ENCODE data around the gene SLC25A40. TPM values are rescaled to one million over a fixed set of nuclear protein-coding genes. Genes with fewer than 3 reads are reported as not detected.
"Not testable (repeated sequence)": the region's sequence is repeated elsewhere in the genome, so short reads cannot be mapped to it uniquely, and the experiment has no call there.

Gene SLC25A40, protein sequence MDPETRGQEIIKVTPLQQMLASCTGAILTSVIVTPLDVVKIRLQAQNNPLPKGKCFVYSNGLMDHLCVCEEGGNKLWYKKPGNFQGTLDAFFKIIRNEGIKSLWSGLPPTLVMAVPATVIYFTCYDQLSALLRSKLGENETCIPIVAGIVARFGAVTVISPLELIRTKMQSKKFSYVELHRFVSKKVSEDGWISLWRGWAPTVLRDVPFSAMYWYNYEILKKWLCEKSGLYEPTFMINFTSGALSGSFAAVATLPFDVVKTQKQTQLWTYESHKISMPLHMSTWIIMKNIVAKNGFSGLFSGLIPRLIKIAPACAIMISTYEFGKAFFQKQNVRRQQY
- 20.1 to 25.6 TPM (median 24.2 TPM) in 3 replicates for total RNA-seq

DNA sequence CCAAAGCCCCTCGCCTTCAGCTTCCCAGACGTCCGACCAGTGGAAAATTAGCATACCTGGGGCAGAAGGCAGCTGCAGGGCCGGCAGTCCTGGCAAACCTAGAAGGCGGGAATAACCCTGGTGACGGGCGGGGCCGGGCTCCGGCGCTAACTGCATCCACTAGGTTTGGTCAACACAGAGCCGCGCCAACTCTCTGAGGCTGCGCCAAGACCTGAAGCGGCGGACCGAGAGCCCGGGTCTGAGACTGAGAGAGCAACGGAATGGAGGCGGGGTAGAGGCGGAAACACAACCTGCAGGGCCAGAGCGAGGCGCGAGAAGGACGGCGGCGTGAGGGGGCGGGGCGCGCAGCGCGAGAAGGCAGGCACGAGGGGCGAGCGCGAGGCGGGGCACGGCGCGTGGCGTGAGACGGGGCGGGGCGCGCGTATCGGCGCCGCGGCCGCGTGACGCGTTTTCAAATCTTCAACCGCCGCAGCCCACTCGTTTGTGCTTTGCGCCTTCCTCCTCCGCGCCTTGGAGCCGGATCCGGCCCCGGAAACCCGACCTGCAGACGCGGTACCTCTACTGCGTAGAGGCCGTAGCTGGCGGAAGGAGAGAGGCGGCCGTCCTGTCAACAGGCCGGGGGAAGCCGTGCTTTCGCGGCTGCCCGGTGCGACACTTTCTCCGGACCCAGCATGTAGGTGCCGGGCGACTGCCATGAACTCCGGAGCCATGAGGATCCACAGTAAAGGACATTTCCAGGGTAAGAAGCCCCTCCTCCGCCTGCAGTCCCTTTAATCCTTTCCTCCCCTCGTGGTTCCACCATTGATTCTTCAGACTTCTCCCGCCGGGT is at the start of gene SLC25A40, which contains the start of gene DBF4:
SLC25A40 (minus strand) TSS at position 321 of the 829 bp plus-strand sequence. CDS start 17,633 bp downstream, outside the sequence.
DBF4 (plus strand) TSS at position 454 of the 829 bp plus-strand sequence; CDS start at position 694, 240 bp downstream.
- peaks cover 21% of the 10 kb centered on the region for H3K36me3 Mint-ChIP-seq
- H3K27me3 Mint-ChIP-seq (ENCODE audit: low read depth): no peaks in the 10 kb centered on the region
- H3K4me1 Mint-ChIP-seq: peaks cover 28% of the 10 kb centered on the region
- DNase-seq (ENCODE audit: low spot score in 2 of 2, unreplicated experiment in 2 of 2): peak; percentile 86 to 96
- H3K27ac Mint-ChIP-seq: peak within 1 kb of the TSS; percentile 99
- TF ChIP-seq, protein P1, sequence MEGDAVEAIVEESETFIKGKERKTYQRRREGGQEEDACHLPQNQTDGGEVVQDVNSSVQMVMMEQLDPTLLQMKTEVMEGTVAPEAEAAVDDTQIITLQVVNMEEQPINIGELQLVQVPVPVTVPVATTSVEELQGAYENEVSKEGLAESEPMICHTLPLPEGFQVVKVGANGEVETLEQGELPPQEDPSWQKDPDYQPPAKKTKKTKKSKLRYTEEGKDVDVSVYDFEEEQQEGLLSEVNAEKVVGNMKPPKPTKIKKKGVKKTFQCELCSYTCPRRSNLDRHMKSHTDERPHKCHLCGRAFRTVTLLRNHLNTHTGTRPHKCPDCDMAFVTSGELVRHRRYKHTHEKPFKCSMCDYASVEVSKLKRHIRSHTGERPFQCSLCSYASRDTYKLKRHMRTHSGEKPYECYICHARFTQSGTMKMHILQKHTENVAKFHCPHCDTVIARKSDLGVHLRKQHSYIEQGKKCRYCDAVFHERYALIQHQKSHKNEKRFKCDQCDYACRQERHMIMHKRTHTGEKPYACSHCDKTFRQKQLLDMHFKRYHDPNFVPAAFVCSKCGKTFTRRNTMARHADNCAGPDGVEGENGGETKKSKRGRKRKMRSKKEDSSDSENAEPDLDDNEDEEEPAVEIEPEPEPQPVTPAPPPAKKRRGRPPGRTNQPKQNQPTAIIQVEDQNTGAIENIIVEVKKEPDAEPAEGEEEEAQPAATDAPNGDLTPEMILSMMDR (IDR thresholded peaks at IDR 0.05; ENCODE audit: unreplicated experiment): no peak
- H3K4me3 Mint-ChIP-seq: peak within 1 kb of the TSS; percentile 96
- peaks cover 19% of the 10 kb centered on the region for H3K9me3 Mint-ChIP-seq

DNA sequence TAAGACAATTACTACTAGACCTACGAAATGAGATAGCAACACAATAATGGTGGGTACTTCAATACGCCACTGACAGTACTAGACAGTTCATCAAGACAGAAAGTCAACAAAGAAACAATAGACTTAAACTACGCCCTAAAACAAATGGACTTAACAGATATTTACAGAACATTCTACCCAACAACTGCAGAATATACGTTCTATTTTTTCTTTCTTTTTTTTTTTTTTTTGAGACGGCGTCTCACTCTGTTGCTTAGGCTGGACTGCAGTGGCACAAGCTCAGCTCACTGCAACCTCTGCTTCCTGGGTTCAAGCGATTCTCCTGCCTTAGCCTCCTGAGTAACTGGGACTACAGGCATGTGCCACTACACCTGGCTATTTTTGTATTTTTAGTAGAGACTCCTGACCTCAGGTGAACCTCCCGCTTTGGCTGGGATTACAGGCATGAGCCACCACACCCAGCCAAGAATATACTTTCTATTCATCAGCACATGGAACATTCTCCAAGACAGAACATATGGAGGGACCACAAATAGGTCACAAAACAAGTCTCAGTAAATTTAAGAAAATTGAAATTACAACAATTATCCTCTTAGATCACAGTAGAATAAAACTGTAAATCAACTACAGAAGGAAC is 46.7 kb upstream of the SLC25A40 start:
- not testable (repeated sequence) for H3K4me1 Mint-ChIP-seq; H3K36me3 Mint-ChIP-seq; H3K27ac Mint-ChIP-seq; H3K27me3 Mint-ChIP-seq (ENCODE audit: low read depth); DNase-seq (ENCODE audit: low spot score in 2 of 2, unreplicated experiment in 2 of 2); H3K4me3 Mint-ChIP-seq; H3K9me3 Mint-ChIP-seq

DNA sequence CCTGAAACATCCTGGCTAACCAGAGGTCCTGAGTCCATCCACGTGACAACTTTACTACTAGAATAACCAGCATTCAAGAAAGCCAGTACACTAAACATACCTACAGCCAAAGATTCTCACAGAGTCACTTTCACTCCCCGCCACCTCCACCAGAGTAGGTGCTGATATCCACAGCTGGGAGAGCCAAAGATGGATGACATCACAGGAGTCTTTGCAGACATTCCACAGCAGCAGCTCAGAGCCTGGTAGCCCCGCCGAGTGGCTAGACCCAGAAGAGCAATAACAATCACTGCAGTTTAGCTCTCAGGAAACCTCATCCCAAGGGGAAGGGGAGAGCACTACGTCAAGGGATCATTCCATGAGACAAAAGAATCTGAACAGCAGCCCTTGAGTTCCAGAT is 44.4 kb upstream of the SLC25A40 start:
- no peak for DNase-seq (ENCODE audit: low spot score in 2 of 2, unreplicated experiment in 2 of 2)
- Mint-ChIP-seq H3K27me3 (ENCODE audit: low read depth) (no peaks in the 10 kb centered on the region), H3K9me3 (peaks cover 4% of the 10 kb centered on the region), H3K4me3 (no peak overlapping the region), H3K27ac (no peak overlapping the region), H3K4me1 (peaks cover 4% of the 10 kb centered on the region), H3K36me3 (no peaks in the 10 kb centered on the region)
- TF ChIP-seq, protein P1 (IDR thresholded peaks at IDR 0.05; ENCODE audit: unreplicated experiment): no peak

DNA sequence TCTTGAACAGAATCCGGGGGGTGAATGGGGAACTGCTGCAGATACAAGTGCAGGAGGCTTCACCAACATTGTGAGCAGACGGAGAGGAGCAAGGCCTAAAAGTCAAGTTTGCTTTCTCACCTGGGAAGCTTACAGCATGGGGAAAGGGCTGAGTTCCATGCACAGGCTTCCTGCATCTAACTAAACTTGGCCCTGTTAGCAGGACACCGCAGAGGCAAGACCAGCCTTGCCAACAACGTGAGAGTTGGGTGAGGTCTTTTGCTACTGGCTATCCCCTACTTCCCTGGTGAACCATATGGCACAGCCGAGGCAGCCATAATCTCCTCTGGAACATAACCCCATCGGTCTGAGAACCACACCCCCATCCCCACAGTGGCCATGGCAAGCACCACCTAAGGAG is 43.7 kb upstream of the SLC25A40 start:
- Mint-ChIP-seq H3K9me3 (peaks cover 4% of the 10 kb centered on the region), H3K4me3 (no peak overlapping the region), H3K36me3 (no peaks in the 10 kb centered on the region), H3K27me3 (ENCODE audit: low read depth) (no peaks in the 10 kb centered on the region), H3K4me1 (peaks cover 4% of the 10 kb centered on the region), H3K27ac (no peak overlapping the region)
- TF ChIP-seq, protein P1 (IDR thresholded peaks at IDR 0.05; ENCODE audit: unreplicated experiment): no peak
- no peak for DNase-seq (ENCODE audit: low spot score in 2 of 2, unreplicated experiment in 2 of 2)

- H3K4me1 Mint-ChIP-seq: peaks cover 4% of the 10 kb centered on the region
- TF ChIP-seq, protein P1 (IDR thresholded peaks at IDR 0.05; ENCODE audit: unreplicated experiment): no peak
- H3K27ac Mint-ChIP-seq: no peak overlapping the region
- no peaks in the 10 kb centered on the region for H3K36me3 Mint-ChIP-seq
- DNase-seq (ENCODE audit: low spot score in 2 of 2, unreplicated experiment in 2 of 2): no peak
- H3K9me3 Mint-ChIP-seq: peaks cover 4% of the 10 kb centered on the region
- H3K4me3 Mint-ChIP-seq: no peak overlapping the region
- no peaks in the 10 kb centered on the region for H3K27me3 Mint-ChIP-seq (ENCODE audit: low read depth)
These were observed 42.6 kb upstream of the SLC25A40 start for GRCh38 chr7:87918740-87919139.
